Activated naive CD4-positive, alpha-beta T cell (primary cell): ENCODE data around the gene GNAI3.
A peak's percentile ranks its signal among the peaks of the same experiment; 100 is the strongest.

Experiments used
- DNase-seq, 4 experiments: peaks; one replicate each; lab custom pipeline; 2025; lab: John Stamatoyannopoulos, UW

Gene GNAI3

DNA sequence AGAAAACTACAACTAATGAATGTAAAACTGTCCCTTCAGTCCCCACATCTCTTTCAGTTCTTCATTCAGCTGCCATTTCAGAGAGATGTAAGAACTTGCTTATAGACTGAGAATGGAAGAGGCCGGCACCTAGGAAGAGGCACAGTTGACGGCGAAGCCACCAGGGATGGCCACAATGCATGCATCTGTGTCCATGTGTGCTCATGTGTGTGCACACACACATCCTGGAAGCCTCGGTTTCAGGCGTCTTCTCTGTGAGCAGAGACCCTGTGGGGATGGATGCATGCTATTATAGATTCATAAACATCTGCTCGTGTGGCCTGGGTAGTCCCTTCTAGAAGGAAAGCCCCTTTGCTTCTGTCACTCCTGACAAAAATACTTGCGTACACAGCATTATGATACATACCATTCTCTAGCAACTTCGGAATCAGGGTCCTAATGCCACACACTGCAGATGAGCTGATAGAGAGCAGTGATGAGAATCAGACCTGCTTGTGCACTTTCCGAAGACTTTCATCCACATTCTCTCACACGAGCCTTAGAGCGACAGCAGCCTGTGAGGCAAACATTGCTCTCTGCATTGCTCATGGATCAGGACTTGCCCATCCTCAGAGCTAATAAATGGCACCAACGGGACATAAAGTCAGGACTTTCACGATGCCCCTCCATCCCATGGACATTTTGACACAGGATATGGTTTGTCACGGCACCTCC lies 21.2 kb upstream of the GNAI3 start:
- no peak for DNase-seq

GRCh38 chr1:109527846-109528695 lies 20.3 kb upstream of the GNAI3 start:
- no peak for DNase-seq

- no peak for DNase-seq
Observed at GRCh38 chr1:109528712-109529111, 19.7 kb upstream of the GNAI3 start.

DNA sequence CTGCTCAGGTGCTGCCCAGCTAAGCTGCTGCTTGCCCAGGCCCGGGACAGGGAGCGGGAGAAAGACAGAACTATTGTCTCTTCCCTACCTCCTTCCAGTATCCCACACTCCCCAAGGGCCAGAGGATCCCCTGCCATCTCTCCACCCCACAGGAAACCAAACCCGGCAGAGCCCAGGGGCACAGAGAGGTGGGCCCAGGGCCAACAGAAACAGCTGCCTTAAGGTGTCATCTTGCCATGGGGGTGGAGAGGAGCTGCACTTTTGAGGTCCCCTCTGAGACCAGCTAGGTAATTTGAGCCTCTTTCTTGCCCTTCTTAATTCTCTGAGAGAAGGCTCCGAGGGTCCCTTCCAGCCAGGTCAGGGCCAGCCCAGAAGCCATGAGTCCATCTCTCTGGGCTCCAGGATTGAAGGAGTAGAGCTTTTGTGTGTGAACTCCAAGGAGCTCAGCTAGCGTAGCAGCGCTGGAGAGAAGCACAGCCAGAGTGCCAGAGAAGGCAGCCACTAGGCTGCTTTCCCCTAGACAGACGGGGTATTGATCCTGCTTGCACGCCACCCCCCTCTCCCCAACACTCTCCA lies 18.4 kb upstream of the GNAI3 start:
- no peak for DNase-seq

DNA sequence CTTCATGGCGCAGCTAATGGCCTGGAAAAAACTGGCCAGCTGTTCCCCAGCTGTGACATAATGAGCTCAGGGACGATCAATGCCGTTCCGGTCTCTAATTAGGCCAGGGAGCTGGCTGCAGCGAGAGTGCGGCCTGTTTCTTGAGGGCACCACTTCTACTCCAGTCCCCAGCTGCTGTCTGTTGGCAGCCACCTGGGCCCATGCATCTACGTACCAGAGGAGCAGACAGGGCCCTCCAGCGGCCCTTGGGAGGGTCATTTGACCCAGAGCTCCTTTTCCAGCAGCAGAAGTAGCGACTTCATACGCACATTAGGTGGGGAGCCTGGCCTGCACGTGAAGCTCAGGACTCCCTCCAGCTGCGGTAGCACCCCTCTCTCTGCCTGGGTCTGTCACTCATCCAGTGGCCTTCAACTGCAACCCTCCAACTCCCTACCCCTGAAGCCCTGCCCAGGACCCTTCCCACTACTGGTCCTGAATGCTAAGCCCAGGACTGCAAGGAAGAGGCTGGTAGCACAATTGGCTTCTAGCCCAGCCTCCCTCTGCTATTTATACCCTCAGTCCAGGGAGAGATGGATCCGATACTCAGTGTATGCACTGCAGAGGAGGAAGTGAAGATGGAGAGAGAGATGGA lies 17.8 kb upstream of the GNAI3 start:
- DNase-seq = no peak

- no peak for DNase-seq
Observed at GRCh38 chr1:109531380-109531779, 17.0 kb upstream of the GNAI3 start.

DNA sequence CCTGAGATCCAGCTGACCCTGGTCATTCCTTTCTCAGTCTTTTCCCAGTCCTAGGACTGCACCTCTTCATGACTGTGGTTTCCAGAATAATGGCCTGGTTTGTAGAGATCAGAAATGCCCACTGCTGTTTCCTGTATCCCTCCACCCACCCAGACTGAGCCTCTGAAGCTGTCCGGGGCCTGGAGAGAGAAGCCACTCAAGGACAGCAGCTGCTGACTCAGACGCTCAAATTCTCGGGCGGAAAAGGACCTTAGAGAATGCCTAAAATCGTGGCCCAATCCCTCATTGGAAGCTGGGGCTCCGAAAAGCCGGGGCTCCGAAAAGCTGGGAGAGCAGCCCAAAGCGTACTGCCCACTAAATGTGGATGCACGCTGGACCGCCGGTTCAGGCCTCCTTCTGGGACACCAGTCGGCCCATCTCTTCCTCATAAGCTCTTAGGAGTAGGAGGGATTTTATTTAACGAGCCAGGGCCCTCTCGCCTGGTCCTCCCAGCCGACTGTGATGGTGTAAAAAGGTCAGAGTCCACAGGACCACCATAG lies 16.5 kb upstream of the GNAI3 start:
- no peak for DNase-seq

- peak; percentile 86 to 93 (median 92) for DNase-seq
Observed at GRCh38 chr1:109532365-109533136, 15.9 kb upstream of the GNAI3 start.

- no peak for DNase-seq
Observed at GRCh38 chr1:109534307-109534858, 14.0 kb upstream of the GNAI3 start.

- DNase-seq = no peak
Observed at GRCh38 chr1:109535481-109535880, 12.9 kb upstream of the GNAI3 start.

DNA sequence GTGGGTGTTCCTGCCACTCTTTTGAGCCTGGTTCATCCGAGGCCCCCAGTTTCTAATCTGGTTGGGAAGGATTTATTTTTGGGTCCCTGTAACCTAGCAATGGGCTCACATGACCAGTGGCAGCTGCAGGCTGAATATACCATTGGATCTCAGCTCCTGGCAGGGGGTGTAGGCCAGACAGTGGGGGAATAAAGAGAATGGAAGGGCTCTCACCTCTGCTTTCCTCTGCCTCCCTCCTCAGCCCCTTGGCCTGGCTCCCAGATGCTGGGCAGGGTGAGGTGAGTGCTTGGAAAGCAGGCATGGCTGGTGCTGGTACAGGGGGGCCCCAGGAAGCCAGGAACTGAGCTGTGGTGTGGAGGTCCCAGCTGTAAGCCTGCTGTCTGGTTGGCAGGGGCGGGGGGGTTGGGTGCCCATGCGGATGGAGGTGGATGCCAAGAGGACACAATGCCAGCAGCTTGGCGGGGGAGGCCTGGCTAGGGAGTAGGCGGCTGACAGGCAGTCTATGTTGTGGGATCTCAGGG lies 12.4 kb upstream of the GNAI3 start:
- no peak for DNase-seq

DNA sequence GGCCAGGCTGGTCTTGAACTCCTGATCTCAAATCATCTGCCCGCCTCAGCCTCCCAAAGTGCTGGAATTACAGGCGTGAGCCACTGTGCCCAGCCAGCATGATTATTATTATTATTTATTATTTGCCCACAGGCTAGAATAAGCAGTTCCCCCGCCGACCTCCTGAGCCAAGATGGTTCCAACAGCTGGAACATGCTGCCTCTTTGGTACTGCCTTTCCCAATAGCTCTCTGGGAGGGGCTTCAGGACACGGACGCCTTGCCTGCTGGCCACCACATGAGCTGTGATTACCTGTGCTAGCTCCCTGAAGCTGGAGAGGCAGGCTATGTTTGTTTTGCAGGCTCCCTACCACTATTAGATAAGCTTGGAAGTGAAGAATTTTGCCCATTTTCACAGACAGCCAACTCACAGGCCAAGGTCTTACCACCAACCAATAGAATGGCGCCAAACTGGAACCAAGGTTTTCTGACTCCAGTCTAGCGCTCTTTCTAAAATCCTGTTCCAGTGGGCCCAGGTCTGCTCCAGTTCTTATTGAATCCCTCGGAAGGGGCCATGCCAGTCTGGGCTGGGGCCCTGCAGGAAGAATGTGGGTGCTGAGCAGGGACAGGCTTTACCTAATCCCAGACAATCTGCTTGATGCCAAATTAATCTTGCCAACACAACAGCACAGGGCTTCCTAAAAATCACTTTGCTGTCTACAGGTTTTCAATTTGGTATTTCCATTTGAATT lies 10.8 kb upstream of the GNAI3 start:
- no peak for DNase-seq

DNA sequence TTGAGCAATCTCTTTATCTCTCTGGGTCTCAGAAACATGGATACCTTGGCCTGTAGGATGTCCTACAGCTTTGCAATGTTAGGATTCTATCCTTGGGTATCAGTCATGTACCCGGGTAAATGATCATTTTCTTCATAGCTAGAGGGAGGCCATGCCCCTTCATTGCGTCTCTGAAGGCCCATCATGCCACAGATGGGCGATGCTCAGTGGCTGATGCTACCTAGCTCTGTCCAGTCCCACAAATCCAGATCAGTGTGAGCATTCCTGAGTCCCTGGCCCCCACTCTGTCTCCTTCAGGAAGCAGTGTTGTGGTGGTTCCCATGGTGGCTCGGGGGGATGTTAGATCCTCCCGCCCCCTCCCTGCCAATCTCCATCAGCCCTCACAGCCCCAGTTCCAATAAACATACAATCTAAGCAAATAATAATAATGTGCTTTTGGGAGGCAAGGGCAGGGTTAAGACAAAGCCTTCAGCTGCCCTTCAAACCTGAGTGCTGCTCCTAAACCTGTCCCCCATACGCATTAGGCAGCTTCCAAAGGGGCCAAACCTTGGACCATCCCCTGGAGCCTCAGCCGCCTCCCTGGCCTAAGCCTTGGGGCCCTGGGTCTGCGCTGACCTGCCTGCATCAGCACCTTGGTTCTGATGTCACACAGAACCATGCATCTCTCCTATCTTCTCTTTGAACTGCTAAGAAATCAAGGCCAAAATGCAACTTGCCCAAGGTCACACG lies 9.4 kb upstream of the GNAI3 start:
- DNase-seq = no peak

DNA sequence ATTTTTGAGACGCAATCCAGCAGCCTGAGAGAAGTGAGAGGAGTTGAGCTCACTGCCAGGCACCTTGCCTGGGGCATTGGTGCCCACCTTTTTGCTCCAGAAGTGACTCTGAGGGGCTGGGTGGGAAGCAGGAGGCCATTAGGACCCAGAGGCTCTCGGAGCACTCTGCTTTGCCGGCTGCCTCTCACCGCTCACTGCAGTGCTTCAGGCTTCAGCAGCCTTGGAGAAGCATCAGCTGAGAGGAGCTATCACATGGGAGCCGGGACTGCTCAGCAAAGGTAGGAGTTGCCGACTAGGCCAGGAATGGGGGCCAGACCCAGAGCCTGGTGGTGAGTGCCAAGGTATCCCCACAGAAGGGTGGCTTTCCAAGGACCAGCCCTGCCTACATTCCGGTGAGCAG lies 8.7 kb upstream of the GNAI3 start, which contains the start of gene GPR61:
Gene GPR61 (plus strand): TSS at position 197 of the 400 bp plus-strand sequence. CDS start 3,151 bp downstream, outside the sequence.
- no peak for DNase-seq

GRCh38 chr1:109541102-109541501 lies 7.3 kb upstream of the GNAI3 start:
- DNase-seq = no peak

- DNase-seq = no peak
Observed at GRCh38 chr1:109542657-109543056, 5.8 kb upstream of the GNAI3 start.

DNA sequence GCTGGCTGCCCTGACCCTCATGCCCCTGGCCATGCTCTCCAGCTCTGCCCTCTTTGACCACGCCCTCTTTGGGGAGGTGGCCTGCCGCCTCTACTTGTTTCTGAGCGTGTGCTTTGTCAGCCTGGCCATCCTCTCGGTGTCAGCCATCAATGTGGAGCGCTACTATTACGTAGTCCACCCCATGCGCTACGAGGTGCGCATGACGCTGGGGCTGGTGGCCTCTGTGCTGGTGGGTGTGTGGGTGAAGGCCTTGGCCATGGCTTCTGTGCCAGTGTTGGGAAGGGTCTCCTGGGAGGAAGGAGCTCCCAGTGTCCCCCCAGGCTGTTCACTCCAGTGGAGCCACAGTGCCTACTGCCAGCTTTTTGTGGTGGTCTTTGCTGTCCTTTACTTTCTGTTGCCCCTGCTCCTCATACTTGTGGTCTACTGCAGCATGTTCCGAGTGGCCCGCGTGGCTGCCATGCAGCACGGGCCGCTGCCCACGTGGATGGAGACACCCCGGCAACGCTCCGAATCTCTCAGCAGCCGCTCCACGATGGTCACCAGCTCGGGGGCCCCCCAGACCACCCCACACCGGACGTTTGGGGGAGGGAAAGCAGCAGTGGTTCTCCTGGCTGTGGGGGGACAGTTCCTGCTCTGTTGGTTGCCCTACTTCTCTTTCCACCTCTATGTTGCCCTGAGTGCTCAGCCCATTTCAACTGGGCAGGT lies 5.0 kb upstream of the GNAI3 start:
- no peak for DNase-seq

- no peak for DNase-seq
Observed at GRCh38 chr1:109543988-109544735, 4.3 kb upstream of the GNAI3 start.
